UCSD-AML1 (cell line): ENCODE data around the gene MICALL1.

Source experiments
- DNase-seq: peaks from one replicate; lab custom pipeline; 2025; ENCODE audit not compliant: unreplicated experiment; lab: John Stamatoyannopoulos, UW

Gene MICALL1

DNA sequence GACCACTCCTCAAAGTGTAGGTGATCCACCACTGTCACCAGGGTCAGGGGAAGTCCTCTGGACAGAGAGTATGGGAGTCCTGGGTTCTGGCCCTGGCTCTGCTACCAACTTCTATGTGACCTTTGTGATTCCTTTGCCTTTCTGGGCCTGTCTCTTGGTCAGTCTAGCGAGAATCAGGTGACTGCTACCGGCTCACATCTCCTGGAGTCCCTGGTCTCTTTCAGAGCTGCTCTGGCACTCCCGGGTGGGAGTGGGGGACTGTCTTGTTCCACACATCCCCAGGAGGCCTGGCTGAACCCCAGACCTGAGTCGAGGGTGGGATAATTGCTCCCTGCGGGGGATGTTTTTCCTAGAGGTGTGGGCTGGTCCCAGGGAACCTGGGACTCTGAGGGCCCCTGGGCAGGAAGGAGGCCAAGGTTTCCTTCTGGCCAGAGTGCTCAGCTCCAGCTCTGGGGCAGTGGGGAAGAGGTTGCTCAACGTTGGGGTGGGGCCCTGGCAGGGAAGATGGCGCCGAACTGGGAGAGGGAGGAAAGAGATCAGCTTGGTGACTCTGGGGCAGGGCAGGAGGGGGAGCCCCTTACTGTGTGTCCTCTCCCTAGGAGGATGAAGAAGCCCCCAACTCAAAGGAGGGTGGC, 76.2 kb downstream of the MICALL1 start:
- DNase-seq, result no peak

DNA sequence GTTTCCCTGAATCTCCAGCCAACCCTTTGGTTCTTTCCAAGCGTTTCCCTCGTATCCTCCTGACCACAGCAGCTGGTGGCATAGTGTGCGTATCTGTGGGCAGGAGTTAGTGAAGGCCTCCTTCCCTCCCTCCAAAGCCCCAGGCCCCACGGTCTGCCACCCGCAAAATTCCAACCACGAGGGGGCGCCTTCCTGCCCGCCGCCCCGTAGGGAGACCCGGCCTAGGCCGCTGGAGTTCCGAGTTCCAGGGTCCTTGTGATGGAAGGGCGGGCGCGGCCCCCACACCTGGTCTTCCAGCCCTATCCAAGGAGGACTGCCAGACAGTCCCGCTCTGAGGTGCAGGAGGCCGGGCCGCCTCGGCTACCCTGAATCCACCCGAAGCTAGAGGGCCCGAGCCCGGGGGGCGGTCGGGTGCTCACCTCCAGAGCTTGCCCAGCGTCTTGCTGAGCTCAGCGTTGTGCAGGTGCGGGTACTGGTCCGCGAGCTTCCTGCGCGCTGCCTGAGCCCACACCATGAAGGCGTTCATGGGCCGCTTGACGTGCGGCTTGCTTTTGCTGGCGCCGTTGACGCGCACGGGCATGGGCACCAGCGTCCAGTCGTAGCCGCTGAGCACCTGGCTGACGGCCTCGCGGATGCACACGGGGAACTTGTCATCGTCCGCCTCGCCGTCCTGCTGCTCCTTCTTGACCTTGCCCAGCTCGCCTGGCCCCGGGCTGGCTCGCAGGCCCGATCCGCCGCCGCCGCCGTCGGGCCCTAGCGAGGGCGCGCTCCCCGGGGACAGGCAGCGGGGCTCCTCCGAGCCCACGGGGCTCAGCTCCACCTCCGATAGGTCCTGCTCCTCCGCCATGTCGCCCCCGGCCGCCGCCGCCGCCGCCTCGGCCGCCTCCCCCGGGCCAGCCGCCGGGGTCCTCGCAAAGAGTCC, 77.1 kb downstream of the MICALL1 start:
- no peak for DNase-seq

DNA sequence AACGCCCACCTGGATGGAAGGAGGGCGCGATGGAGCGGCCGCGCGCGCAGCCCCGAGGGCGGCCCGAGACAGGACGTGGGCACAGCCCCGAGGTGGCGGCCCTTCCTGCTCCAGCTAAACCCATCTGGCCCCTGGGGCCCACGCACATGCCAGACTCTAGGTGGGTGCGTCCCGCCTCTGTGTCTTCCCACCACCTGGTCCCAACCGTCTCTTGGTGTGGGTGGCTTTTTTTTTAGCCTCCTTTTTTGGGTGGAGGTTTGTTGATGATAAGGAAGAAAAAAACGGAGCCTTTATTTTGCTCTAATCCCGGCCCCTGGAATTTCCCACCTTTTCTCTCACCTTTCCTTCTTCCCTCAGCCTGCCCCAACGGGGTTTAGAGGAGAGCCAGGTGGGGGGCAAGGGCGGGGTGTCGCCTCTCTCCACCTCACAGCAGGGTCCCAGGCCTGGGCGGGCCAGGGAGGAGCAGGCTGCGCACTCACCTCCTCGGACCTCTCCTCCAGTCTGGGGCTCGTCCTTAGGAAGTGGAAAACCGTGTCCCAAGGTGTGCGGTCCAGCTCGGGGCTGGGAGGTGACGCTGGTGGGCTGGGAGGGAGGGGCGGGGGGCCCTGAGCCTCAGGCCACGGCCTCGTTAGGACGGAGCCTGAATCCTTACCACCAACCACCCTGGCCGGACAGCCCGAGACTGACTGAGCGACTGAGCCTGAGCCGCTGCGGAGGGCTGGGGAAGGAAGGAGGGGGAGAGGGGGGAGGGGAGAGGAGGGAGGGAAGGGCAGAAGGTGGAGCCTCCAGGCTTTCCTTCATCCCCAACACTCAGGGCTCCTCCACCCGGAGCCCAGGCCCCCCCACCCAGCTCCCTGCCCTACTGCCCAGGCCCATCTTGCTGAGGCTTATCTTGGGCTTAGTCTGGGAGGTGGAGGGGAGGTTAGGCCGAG, 78.0 kb downstream of the MICALL1 start, which contains the start of gene SOX10:
SOX10 (minus strand) TSS at position 696 of the 932 bp plus-strand sequence. CDS start 771 bp downstream, outside the sequence.
- no peak for DNase-seq

DNA sequence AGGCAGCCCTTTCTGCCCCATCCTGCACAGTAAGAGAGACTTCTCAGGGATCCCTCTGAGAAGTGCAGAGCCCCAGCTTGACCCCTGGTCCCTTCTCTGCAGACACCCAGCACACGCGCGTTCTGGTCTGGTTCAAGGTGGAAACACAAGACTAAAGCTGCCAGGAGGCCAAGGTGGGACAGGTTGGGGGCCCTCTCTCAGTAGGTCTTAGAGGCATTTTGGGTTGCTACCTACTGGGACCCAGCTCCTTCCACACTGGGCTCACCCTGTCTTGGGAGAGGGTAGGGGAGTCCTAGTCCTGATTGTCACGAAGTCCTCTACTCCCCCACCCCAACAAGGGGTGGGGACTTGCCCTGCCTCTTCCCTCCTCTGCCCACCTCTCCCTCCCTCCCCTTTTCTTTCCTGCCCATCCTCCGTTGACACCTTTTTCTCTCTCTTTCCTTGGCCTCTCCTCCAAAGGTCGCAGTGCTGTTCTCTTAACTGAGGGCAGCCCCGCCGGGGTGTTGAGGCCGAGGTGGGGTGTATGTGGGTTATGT, 79.0 kb downstream of the MICALL1 start:
- no peak for DNase-seq

DNA sequence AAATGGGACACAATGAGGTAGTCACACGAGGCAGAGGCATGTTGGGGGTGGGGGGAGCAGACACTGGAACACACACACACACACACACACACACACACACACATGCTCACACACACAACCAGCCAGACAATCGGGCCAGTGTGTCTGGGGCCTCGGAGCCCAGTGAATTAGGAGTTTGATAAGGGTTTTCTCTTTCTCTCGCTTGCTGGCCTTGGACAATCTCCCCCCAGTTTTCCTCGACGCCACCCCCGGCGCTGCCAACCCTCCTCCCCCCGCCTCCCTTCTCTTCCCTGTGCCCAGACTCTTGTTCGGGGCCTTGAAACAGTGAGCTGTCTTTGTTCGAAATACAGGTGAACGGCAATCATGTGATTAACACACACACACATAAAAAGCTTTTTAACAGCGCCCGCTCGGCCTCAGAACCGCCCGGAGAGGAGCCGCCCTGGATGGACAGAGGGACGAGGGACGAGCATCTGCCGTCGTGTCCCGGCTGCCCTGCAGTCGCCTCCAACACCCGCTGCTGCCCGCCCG, 79.7 kb downstream of the MICALL1 start:
- no peak for DNase-seq

DNA sequence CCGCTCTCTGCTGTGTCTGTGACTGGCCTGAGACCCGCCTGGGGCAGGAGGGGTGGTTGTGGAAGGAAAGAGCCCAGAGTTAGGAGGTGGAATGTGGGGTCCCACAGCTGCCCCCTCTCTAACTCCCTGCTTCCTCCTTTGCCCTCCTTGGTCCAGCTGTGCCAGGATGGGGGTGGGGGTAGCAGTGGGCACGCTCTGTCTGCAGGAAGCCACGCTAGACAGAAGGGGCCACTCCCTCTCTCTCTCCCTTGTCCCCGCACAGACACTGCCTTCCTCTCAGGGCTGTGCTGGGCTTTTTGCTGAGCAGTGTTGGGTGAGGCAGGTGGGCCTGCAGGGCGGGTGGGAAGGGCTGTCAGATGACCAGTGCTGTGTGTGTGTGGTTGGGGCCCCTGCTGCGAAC, 80.3 kb downstream of the MICALL1 start:
- peak; percentile 18 for DNase-seq

DNA sequence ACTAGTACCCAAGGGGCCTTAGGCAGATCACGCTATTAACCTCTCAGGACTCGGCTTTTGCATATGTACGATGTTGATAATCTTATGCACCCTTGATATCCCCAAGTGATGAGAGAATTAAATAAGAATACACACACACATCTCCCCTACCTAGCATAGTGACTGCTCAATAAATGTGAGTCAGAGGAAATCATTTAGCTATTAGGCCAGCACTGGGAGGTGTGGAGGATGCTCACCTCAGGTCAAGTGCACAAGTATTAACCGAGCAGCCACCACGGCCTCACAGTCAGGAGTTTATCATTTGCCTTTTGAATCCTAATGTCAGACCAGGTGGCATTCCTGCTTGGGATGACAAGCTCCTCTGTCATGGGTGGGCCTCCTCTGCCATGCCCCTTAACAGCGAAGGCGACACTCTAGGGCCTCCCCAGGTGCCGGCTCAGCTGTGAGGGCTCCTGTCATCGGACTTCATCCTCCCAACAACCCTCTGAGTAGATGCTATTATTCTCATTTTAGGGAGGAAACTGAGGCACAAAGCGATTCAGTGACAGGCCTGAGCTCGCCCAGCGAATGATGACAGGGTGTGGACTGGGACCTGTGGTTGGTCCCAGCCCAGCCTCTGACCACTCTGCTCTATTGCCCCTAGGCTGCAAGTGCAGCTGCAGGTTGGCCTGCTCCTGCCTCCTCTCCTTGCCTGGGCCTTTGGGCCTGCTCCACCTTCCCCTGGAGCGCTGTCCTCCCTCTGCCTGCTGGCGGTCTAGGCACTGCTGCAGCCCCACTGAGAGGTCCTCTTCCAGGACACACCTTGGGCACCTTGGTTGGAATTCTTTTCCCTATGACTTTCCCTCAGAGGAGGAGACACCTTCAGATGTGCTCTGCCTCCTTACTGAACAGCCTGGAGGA, 83.3 kb downstream of the MICALL1 start:
- DNase-seq, result no peak

DNA sequence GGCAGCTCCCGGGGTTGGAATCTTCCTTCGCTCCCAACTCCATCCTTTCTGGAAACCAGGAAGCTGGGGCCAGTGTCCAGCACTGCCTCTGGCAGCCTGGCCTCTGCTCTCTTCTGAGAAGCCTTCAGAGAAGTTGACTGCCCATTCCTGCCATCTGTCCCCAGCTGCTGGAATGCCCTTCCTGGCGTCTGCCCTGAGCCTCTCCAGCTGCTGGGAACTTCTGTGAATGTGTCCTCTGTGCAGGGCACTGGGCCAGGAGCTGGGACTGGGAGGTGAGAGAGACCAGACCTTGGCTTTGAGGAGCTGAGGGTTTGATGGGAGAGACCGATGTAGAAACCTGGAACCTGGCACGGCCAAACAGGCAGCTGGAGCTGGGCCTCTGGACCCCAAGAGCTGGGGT, 84.2 kb downstream of the MICALL1 start:
- no peak for DNase-seq

DNA sequence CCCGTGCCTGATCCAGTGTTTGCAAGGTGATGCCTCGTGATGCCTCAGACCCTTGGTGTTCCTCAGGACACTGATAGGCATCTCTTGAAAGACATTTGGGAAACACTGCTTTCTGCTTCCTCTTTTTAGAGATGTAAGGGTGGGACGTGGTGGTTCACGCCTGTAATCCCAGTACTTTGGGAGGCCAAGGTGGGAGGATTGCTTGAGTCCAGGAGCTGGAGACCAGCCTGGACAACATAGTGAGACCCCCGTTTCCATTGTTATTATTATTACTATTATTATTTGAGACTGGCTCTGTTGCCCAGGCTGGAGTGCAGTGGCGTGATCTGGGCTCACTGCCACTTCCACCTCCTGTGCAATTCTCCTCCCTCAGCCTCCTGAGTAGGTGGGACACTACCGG, 84.8 kb downstream of the MICALL1 start:
- no peak for DNase-seq

DNA sequence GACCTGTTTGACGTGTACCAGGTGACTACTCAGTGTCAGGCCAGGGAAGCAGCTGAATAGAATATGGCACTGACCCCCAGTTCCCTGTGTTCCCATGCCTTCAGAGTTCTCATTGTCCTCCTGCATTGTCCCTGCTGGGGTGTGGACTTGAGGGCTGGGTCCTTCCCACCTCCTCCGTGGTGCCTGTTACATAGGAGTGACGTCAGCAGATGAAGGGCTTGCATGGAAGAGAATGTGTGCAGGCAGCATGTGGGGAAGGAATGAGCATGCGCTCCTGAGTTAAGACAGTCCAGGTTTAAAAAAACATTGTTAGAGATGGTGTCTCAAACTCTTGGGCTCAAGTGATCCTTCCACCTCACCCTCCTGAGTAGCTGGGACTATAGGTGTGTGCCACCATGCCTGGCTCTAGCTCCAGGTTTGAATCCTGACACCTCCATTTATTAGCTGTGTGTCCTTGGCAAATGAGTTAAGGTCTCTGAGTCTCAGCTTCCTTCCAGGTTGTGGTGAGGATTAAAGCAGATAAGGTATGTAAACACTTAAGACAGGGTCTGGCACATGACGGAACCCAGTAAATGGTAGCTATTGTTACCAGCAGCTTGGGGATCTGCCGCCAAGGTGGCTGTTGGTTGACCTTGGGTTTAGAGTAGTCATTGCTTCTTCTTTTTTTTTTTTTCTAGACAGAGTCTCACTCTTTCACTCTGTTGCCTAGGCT, 85.8 kb downstream of the MICALL1 start:
- DNase-seq, result no peak
